GM10266 (cell line): Measurements from ENCODE around the gene KIF20A.
"Not testable (repeated sequence)": the region's sequence is repeated elsewhere in the genome, so short reads cannot be mapped to it uniquely, and the experiment has no call there.

Experiments
- DNase-seq: peaks from one replicate; pipeline ENCODE4 v3.0.0; 2012; ENCODE audit errors: extremely low spot score
- TF ChIP-seq, protein P1 (sequence below): IDR thresholded peaks from 2 replicates; pipeline ENCODE4 v1.5.1; 2012; ENCODE audit warnings: mild to moderate bottlenecking, low read depth; ENCODE audit not compliant: control insufficient read depth, insufficient read depth; ENCODE audit errors: missing control alignments

The KIF20A gene

DNA sequence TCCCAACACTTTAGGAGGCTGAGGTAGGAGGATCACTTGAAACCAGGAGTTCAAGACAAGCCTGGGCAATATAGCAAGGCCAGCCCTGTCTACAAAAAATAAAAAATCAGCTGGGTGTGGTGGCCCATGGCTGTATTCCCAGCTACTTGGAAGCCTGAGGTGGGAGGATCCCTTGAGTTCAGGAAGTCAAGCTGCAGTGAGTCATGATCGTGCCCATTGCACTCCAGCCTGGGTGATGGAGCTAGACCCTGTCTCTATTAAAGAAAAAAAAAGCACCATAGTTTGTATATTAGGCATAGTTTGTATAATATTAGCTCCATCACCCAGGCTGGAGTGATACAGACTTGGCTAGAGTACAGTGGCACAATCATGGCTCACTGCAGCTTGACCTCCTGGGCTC lies 30.1 kb upstream of the KIF20A start:
- TF ChIP-seq, protein P1, sequence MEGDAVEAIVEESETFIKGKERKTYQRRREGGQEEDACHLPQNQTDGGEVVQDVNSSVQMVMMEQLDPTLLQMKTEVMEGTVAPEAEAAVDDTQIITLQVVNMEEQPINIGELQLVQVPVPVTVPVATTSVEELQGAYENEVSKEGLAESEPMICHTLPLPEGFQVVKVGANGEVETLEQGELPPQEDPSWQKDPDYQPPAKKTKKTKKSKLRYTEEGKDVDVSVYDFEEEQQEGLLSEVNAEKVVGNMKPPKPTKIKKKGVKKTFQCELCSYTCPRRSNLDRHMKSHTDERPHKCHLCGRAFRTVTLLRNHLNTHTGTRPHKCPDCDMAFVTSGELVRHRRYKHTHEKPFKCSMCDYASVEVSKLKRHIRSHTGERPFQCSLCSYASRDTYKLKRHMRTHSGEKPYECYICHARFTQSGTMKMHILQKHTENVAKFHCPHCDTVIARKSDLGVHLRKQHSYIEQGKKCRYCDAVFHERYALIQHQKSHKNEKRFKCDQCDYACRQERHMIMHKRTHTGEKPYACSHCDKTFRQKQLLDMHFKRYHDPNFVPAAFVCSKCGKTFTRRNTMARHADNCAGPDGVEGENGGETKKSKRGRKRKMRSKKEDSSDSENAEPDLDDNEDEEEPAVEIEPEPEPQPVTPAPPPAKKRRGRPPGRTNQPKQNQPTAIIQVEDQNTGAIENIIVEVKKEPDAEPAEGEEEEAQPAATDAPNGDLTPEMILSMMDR, result no peak
- no peak for DNase-seq

DNA sequence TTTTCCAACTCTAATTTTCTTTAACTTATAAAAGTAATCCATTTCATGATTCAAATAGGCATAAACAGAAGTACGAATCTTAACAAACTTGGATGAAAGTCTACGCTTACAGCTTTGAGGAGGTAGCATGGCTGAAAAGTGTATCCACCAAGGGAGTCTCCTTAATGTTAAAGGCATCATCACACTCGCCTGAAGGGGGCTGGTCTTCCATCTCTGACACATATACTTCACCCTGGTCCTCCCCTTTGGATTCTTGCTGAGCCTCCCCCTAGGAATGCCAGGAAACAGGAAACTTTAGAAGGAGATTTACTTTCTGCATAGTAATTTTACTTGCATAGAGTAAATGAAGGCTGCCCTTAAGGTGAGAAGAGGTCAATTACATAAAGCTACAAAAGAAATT lies 29.4 kb upstream of the KIF20A start:
- no peak for DNase-seq
- TF ChIP-seq, protein P1, result no peak

DNA sequence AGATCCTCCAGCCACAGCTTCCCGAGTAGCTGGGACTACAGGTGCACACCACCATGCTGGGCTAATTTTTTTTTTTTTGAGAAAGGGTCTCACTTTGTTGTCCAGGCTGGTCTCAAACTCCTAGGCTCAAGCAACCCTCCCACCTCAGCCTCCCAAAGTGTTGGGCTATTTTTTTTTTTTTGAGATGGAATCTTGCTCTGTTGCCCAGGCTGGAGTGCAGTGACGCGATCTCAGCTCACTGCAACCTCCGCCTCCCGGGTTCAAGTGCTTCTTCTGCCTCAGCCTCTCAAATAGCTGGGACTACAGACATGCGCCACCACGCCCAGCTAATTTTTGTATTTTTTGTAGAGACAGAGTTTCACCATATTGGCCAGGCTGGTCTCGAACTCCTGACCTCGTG lies 22.9 kb upstream of the KIF20A start:
- DNase-seq, result not testable (repeated sequence)

DNA sequence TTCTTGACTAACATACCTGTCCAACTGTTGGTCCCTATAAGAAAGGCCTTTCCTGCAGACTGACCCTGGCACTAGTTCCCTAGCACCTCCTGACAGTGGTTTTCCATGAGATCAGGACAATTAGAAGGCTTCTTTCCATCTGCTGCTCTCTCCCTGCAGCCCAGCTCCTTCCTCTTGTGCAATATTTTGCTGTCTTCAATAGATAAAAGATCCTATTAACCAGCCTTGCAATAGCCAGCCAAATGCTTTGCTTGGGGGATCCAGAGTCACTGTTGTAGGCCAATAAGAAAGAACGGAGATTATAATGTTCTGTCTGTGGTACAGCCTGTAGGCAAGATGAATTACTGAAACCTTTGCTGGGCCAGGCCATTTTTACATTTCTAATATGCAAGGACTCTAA lies 21.3 kb upstream of the KIF20A start:
- DNase-seq, result no peak
- TF ChIP-seq, protein P1, result no peak

DNA sequence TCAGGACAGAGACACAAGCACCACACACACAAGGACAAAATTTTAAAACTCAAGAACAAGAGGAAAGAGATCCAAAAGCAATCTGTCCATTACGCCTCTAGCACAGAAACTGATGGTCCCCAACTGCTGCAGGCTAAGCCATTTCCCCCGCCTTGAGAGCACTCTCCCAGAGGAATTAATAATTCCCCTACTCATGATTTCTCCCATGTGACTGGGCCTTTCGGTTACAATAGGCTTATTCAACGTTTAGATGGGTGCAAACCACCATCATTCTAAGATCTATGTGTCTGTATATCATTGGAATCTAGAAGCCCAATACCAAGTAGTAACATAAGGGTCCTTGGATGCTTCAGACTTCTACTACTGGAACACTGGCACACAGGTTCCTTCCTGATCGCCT lies 19.2 kb upstream of the KIF20A start:
- DNase-seq, result no peak
- TF ChIP-seq, protein P1, result no peak

DNA sequence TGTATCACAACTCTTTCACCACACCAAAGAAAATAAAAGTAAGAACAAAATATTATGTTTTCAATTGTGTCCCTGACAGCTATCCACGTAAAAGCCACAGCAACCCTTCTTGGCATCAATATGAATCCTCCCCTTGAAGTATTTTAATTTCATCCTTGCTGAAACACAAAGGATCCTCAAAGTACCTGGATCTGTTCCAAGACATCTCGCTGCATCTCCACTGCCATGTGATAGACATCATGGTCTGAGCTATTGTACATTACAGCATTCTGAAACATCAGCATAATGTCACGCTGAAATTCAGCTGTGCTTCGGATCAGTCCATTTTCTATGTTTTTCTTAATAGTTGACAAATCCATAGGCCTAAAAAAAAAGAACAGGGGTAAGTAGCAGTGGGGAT lies 18.2 kb upstream of the KIF20A start:
- DNase-seq, result no peak
- TF ChIP-seq, protein P1, result no peak

DNA sequence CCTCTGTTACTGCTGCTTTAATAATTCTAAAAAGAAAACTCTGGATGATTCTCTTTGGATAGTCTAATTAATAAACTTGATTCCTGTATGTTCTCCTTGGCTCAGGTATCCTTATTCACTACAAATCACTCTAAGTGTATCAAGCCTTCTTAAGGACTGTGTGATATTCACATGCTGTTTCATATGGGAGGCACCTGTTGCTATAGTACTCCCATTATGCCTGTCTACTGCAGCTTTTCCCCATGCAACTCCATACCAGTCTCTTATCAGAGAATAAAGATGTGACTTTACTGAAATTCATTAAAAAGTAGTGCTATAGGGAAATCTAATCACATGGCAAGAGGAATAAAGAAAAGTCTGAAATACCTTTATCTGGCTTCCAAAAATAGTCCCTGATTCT lies 15.2 kb upstream of the KIF20A start:
- TF ChIP-seq, protein P1, result no peak
- no peak for DNase-seq

DNA sequence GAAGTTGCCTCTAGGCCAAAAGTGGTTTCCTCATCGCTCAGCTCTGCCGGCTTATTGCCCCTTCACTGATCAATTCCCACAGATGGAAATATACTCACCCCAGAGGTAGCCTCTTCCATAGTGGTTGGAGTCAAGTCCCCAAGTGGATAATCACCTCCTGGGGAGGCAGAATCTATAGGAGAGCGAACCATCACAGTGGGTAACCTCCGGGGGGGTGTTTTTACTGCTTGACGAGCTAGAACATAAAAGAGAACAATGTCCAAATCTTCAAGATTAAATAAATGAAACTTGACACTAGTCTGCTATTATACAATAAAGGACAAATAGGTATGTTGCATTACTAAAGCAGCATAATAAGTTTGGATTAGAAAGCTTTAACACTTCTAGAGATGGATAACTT lies 9.8 kb upstream of the KIF20A start:
- TF ChIP-seq, protein P1, result no peak
- no peak for DNase-seq
